ENCODE results near the gene ARRDC5. TPM values are rescaled to one million over a fixed set of nuclear protein-coding genes. Genes with fewer than 3 reads are reported as not detected.

ARRDC5 gene
- total and polyA plus RNA-seq, 2 donors (not counting 1 experiment from before 2014, with no cell fraction given), result not detected

- no peak overlapping the region for H3K9ac ChIP-seq (ENCODE audit: insufficient read depth, low read length)
- peak overlapping the region; percentile 42 for H3K27ac ChIP-seq (ENCODE audit: insufficient read depth, low read length)
- peaks cover 28% of the 10 kb centered on the region for H3K4me1 ChIP-seq (ENCODE audit: control insufficient read depth, extremely low read depth, insufficient read depth, low read length)
- H2AFZ ChIP-seq (ENCODE audit: low read length), result no peak overlapping the region
- H3K4me3 ChIP-seq (replicated peaks in 1 of 4; ENCODE audit: control extremely low read depth in 1 of 4, insufficient read depth in 1 of 4, low read depth in 3 of 4, low read length in 4 of 4), result no peak overlapping the region
- peaks cover 13% of the 10 kb centered on the region for H3K36me3 ChIP-seq (ENCODE audit: control insufficient read depth, insufficient read depth, low read length)
- DNase-seq (ENCODE audit: low read depth in 2 of 2), result peak; percentile 7 to 65
- no peak overlapping the region for H3K4me2 ChIP-seq (ENCODE audit: extremely low read depth, insufficient read depth, low read length)
- H3K9me3 ChIP-seq (ENCODE audit: control insufficient read depth, insufficient read depth, low read depth, low read length), result no peaks in the 10 kb centered on the region
- peaks cover 78% of the 10 kb centered on the region for H3K79me2 ChIP-seq (ENCODE audit: control insufficient read depth, insufficient read depth, low read length)
- H4K20me1 ChIP-seq (ENCODE audit: control insufficient read depth, extremely low read depth, insufficient read depth, low read length), result no peaks in the 10 kb centered on the region
- no peaks in the 10 kb centered on the region for H3K27me3 ChIP-seq (ENCODE audit: control insufficient read depth, insufficient read depth, low read length)
- TF ChIP-seq EZH2 (IDR thresholded peaks at IDR 0.05; ENCODE audit: low read length, missing control alignments), result no peak
- TF ChIP-seq, protein P1, sequence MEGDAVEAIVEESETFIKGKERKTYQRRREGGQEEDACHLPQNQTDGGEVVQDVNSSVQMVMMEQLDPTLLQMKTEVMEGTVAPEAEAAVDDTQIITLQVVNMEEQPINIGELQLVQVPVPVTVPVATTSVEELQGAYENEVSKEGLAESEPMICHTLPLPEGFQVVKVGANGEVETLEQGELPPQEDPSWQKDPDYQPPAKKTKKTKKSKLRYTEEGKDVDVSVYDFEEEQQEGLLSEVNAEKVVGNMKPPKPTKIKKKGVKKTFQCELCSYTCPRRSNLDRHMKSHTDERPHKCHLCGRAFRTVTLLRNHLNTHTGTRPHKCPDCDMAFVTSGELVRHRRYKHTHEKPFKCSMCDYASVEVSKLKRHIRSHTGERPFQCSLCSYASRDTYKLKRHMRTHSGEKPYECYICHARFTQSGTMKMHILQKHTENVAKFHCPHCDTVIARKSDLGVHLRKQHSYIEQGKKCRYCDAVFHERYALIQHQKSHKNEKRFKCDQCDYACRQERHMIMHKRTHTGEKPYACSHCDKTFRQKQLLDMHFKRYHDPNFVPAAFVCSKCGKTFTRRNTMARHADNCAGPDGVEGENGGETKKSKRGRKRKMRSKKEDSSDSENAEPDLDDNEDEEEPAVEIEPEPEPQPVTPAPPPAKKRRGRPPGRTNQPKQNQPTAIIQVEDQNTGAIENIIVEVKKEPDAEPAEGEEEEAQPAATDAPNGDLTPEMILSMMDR (conservative IDR thresholded peaks at IDR 0.05 in 1 of 2, IDR thresholded peaks at IDR 0.05 in 1 of 2; ENCODE audit: low read depth in 1 of 2, low read length in 2 of 2), result no peak
Observed at GRCh38 chr19:4913996-4914735, 11.5 kb upstream of the ARRDC5 start.

DNA sequence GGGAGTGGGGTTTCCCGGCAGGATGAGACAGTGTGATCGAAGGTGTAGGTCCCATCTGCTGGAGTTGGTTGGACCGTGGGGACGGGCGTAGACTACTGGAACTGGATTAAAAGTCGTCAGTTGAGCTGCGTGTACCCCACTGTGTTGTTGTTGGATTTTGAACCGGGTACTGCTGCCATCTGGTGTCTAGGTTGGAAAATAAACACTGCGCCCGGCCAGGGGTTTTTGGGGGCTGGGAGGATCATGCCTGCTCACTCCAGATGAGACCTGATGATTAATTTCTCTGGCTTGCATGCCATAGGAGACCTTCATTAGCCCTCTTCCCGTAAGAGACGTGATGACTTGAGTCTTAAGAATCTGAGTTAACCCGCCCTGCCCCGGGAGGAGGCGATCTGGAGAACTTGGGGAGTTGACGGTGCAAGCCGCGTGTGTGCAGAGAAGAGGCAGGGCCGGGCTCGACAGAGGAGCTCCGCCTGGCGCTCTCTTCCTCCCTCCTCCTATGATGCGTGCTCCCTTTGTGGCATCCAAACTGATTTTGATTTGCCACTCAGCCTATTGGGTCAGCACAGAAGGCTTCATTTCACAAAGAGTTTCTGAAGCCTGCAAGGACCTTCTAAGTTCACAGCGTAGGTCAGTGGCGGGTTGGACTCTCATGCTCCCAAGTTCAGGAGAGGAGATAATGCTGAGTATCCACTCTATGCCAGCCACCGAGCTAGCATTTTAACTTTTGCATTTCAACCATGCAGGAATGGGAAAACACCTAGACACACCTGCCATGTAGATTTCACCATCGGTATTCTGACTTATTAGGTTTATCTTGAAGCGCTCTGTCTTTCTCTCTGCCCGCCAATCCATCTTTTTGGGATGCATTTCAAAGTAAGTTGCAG, 9.3 kb upstream of the ARRDC5 start:
- Histone ChIP-seq H3K4me2 (ENCODE audit: extremely low read depth, insufficient read depth, low read length) (peak overlapping the region; percentile 100), H3K27me3 (ENCODE audit: control insufficient read depth, insufficient read depth, low read length) (no peaks in the 10 kb centered on the region), H3K36me3 (ENCODE audit: control insufficient read depth, insufficient read depth, low read length) (peaks cover 11% of the 10 kb centered on the region), H3K27ac (ENCODE audit: insufficient read depth, low read length) (peak overlapping the region; percentile 90), H3K9ac (ENCODE audit: insufficient read depth, low read length) (peak overlapping the region; percentile 78), H3K9me3 (ENCODE audit: control insufficient read depth, insufficient read depth, low read depth, low read length) (no peaks in the 10 kb centered on the region), H3K4me3 (replicated peaks in 1 of 4; ENCODE audit: control extremely low read depth in 1 of 4, insufficient read depth in 1 of 4, low read depth in 3 of 4, low read length in 4 of 4) (peak overlapping the region; percentile 27 to 64 (median 50)), H3K79me2 (ENCODE audit: control insufficient read depth, insufficient read depth, low read length) (peaks cover 59% of the 10 kb centered on the region), H2AFZ (ENCODE audit: low read length) (no peak overlapping the region), H4K20me1 (ENCODE audit: control insufficient read depth, extremely low read depth, insufficient read depth, low read length) (no peaks in the 10 kb centered on the region), H3K4me1 (ENCODE audit: control insufficient read depth, extremely low read depth, insufficient read depth, low read length) (peaks cover 28% of the 10 kb centered on the region)
- peak; percentile 100 for DNase-seq (ENCODE audit: low read depth in 2 of 2)
- TF ChIP-seq, protein P1 (conservative IDR thresholded peaks at IDR 0.05 in 1 of 2, IDR thresholded peaks at IDR 0.05 in 1 of 2; ENCODE audit: low read depth in 1 of 2, low read length in 2 of 2), result peak; percentile 52 to 58
- TF ChIP-seq EZH2 (IDR thresholded peaks at IDR 0.05; ENCODE audit: low read length, missing control alignments), result no peak

DNA sequence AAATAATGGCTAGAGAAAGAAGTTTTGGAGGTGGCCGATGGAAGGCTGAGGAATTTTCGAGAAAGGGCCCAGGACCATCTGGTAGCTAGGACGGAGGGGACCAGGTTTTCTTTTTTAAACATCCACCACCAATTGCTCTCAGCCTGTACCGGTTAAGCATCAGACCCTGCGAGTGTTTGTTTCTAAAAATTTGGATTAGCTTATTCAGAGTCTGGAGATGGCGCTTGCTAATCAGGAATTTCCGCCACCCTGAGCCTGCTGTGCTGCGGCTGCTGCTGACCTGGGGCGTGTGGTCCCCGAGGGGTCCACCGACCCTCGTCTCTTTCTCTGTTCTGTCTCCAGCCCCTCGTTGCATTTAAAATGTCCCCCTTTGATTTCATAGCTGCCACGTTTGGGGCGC, 8.6 kb upstream of the ARRDC5 start:
- Histone ChIP-seq H3K9ac (ENCODE audit: insufficient read depth, low read length) (peak overlapping the region; percentile 78), H3K9me3 (ENCODE audit: control insufficient read depth, insufficient read depth, low read depth, low read length) (no peaks in the 10 kb centered on the region), H3K4me2 (ENCODE audit: extremely low read depth, insufficient read depth, low read length) (peak overlapping the region; percentile 100), H3K27ac (ENCODE audit: insufficient read depth, low read length) (peak overlapping the region; percentile 90), H3K79me2 (ENCODE audit: control insufficient read depth, insufficient read depth, low read length) (peaks cover 53% of the 10 kb centered on the region), H4K20me1 (ENCODE audit: control insufficient read depth, extremely low read depth, insufficient read depth, low read length) (no peaks in the 10 kb centered on the region), H3K4me1 (ENCODE audit: control insufficient read depth, extremely low read depth, insufficient read depth, low read length) (peaks cover 28% of the 10 kb centered on the region), H3K27me3 (ENCODE audit: control insufficient read depth, insufficient read depth, low read length) (no peaks in the 10 kb centered on the region), H3K36me3 (ENCODE audit: control insufficient read depth, insufficient read depth, low read length) (peaks cover 11% of the 10 kb centered on the region), H3K4me3 (replicated peaks in 1 of 4; ENCODE audit: control extremely low read depth in 1 of 4, insufficient read depth in 1 of 4, low read depth in 3 of 4, low read length in 4 of 4) (peak overlapping the region; percentile 48 to 64 (median 53)), H2AFZ (ENCODE audit: low read length) (no peak overlapping the region)
- peak; percentile 23 to 36 for DNase-seq (ENCODE audit: low read depth in 2 of 2)
- TF ChIP-seq, protein P1 (conservative IDR thresholded peaks at IDR 0.05 in 1 of 2, IDR thresholded peaks at IDR 0.05 in 1 of 2; ENCODE audit: low read depth in 1 of 2, low read length in 2 of 2), result no peak
- no peak for TF ChIP-seq EZH2 (IDR thresholded peaks at IDR 0.05; ENCODE audit: low read length, missing control alignments)
